GM13977 (cell line): Measurements from ENCODE around the gene ANKHD1.

Experiments used
- DNase-seq: peaks from one replicate; pipeline ENCODE4 v3.0.0; 2012; ENCODE audit warnings: low spot score
- CTCF ChIP-seq: IDR thresholded peaks from 2 replicates; pipeline ENCODE4 v1.5.1; 2012; ENCODE audit warnings: mild to moderate bottlenecking, control low read depth; ENCODE audit not compliant: insufficient read depth; ENCODE audit errors: extremely low read depth, missing control alignments
- in situ Hi-C: fragments of 300-500 bp; cut with MboI; formaldehyde crosslinking; loops from one replicate; pipeline ENCODE4 v1.12.0; 2022; ENCODE audit warnings: low sequenced_read_pairs, low pct_unique_long_range_greater_than_20kb, mixed read lengths, inconsistent platforms; ENCODE audit not compliant: unreplicated experiment

The ANKHD1 gene

GRCh38 chr5:140403613-140404012 is 2.0 kb downstream of the ANKHD1 start:
- in situ Hi-C loops: no loop called here
- DNase-seq: no peak
- TF ChIP-seq CTCF: no peak

GRCh38 chr5:140408750-140409241 is 7.2 kb downstream of the ANKHD1 start:
- no peak for TF ChIP-seq CTCF
- DNase-seq: no peak
- in situ Hi-C loops: no loop called here

- TF ChIP-seq CTCF: no peak
- in situ Hi-C loops: no loop called here
- DNase-seq: no peak
These were observed 11.6 kb downstream of the ANKHD1 start for GRCh38 chr5:140413230-140413629.

- in situ Hi-C loops: no loop called here
- DNase-seq: no peak
- TF ChIP-seq CTCF: no peak
These were observed 15.6 kb downstream of the ANKHD1 start for GRCh38 chr5:140417235-140417634.

GRCh38 chr5:140418862-140419520 is 17.4 kb downstream of the ANKHD1 start:
- in situ Hi-C loops: no loop called here
- no peak for TF ChIP-seq CTCF
- no peak for DNase-seq

- in situ Hi-C loops: no loop called here
- TF ChIP-seq CTCF: no peak
- DNase-seq: no peak
These were observed 18.6 kb downstream of the ANKHD1 start for GRCh38 chr5:140420226-140420570.
